Adrenal gland (tissue), 19 donors: Measurements from ENCODE around the gene ELL. TPM values are rescaled to one million over a fixed set of nuclear protein-coding genes. Genes with fewer than 3 reads are reported as not detected.

Experiments used
- DNase-seq, 7 donors: peaks; one replicate each; pipeline ENCODE4 v3.0.0-alpha.2; 2019 to 2020
- H3K27ac ChIP-seq, 5 donors: fragments of 200-600 bp; sonication (generic) in 4 of 5; 1 replicate in 3 of 5; 2 replicates in 2 of 5; pipeline versions ENCODE4 v1.5.1 to v1.8.0; 2016 to 2020; ENCODE audit warnings: mild to moderate bottlenecking in 1 of 5
- H3K27me3 ChIP-seq: fragments of 200-600 bp; 2 replicates; pipeline ENCODE4 v1.8.0; 2021
- H3K36me3 ChIP-seq, 2 donors: fragments of 200-600 bp; replicated peaks in 1 of 2; 1 replicate in 1 of 2; 2 replicates in 1 of 2; pipeline versions ENCODE4 v1.5.1 to v1.8.0; 2018 to 2022
- H3K4me1 ChIP-seq, 2 donors: fragments of 200-600 bp; replicated peaks in 1 of 2; 1 replicate in 1 of 2; 2 replicates in 1 of 2; pipeline versions ENCODE4 v1.5.1 to v1.8.0; 2018 to 2021
- H3K4me3 ChIP-seq, 4 donors: fragments of 200-600 bp; sonication (generic) in 3 of 4; one replicate each; pipeline ENCODE4 v1.5.1; 2016 to 2018
- H3K9me3 ChIP-seq, 3 donors: fragments of 200-600 bp; sonication (generic) in 1 of 3; replicated peaks in 1 of 3; 1 replicate in 2 of 3; 2 replicates in 1 of 3; pipeline versions ENCODE4 v1.5.1 to v1.8.0; 2016 to 2021
- POLR2A ChIP-seq, 2 donors: fragments of 450-650 bp; IDR thresholded peaks; one replicate each; pipeline ENCODE4 v1.6.1; 2017; ENCODE audit warnings: antibody characterized with exemption in 2 of 2, mild to moderate bottlenecking in 2 of 2, moderate library complexity in 1 of 2
- WGBS, 4 donors: extraction: QIAGEN DNeasy Blood & Tissue Kit in 2 of 4; methylation state at CpG; one replicate each; pipeline versions ENCODE4 v1.1.5 to v1.1.7; 2013 to 2017; 5-methylcytosine and 5-hydroxymethylcytosine counted together
- intact Hi-C, 2 donors: fragments of 100-400 bp; cut with DNase I; formaldehyde crosslinking; loops; one replicate each; pipeline versions ENCODE4 v1.14.1 to v1.15.0; 2022 to 2023
- long read RNA-seq, 10 donors: library from polyadenylated mRNA in 3 of 10; unstranded in 2 of 10; stranded (forward) in 1 of 10; transcript quantifications; one replicate each; pipeline ENCODE4 v2.0.0 and lab custom pipeline, GENCODE V29; 2021 to 2026
- polyA plus RNA-seq, 3 donors: library from polyadenylated mRNA; stranded (reverse); fragments of 200-250 nt in 2 of 3; fragments of 350-450 nt in 1 of 3; fragmentation: Illumina TruSeq in 1 of 3; extraction: RNeasy Lipid Tissue Mini Kit (QIAGEN cat#74804) in 1 of 3; gene quantifications; one replicate each; pipeline ENCODE4 v1.2.3, GENCODE V29; 2013 to 2014
- total RNA-seq, 9 donors: library from RNA; depleted of rRNA in 4 of 9; stranded (reverse); fragments of >200 nt in 4 of 9; fragments of 120-200 nt in 1 of 9; fragmentation: NEBNext Ultra II Directional in 1 of 9; extraction: Animal tissue kit (Norgen Biotek cat#: 25700) in 1 of 9; gene quantifications; one replicate each; pipeline versions ENCODE4 v1.1.0 to v1.2.4, GENCODE V29; 2013 to 2023
- TF ChIP-seq, protein P1 (sequence below), 6 experiments: fragments of 450-650 bp in 4 of 6; fragments of 200-600 bp in 2 of 6; sonication (generic) in 1 of 6; IDR thresholded peaks; 1 replicate in 5 of 6; 2 replicates in 1 of 6; pipeline versions ENCODE4 v1.5.1 to v1.8.0; 2016 to 2021; ENCODE audit warnings: antibody characterized with exemption in 6 of 6, mild to moderate bottlenecking in 2 of 6, moderate library complexity in 1 of 6
- donor health status: healthy with polysubstance abuse.
- donor health status: Bipolar disorder and iron deficiency.
- donor health status: DM: yes; HTN: yes; CAD: no.
- donor health status: DM: no; HTN: no; CAD: no.
- donor health status: DM: no; HTN: no; CAD: no.
- donor health status: DM: yes; HTN: yes; CAD: no.

The ELL gene
- total RNA-seq (10 to 100 TPM in 7 of 9 donors, 1 to 10 TPM in 2; 3.6 to 28.3 (median 14.2) TPM), polyA plus RNA-seq (10 to 100 TPM in 1 of 3 donors, 1 to 10 TPM in 2; 1.8 to 14.3 (median 9.1) TPM)
- long read RNA-seq, donor 1, full-length matches to known transcripts = 1 of 156 reads
- long read RNA-seq, donor 1, partial matches to known transcripts = 155 of 156 reads
- long read RNA-seq, donor 1, other reads (novel, unspliced or antisense) = 0 of 156 reads
- long read RNA-seq, donor 2, full-length matches to known transcripts = 2 of 2 reads
- long read RNA-seq, donor 2, partial matches to known transcripts = 0 of 2 reads
- long read RNA-seq, donor 2, other reads (novel, unspliced or antisense) = 0 of 2 reads
- long read RNA-seq, donor 3, full-length matches to known transcripts = 1 of 1 reads
- long read RNA-seq, donor 3, partial matches to known transcripts = 0 of 1 reads
- long read RNA-seq, donor 3, other reads (novel, unspliced or antisense) = 0 of 1 reads
- long read RNA-seq, donor 4, full-length matches to known transcripts = 3 of 6 reads
- long read RNA-seq, donor 4, partial matches to known transcripts = 1 of 6 reads
- long read RNA-seq, donor 4, other reads (novel, unspliced or antisense) = 2 of 6 reads
- long read RNA-seq, donor 5, full-length matches to known transcripts = 25 of 41 reads
- long read RNA-seq, donor 5, partial matches to known transcripts = 12 of 41 reads
- long read RNA-seq, donor 5, other reads (novel, unspliced or antisense) = 4 of 41 reads
- long read RNA-seq, donor 6, full-length matches to known transcripts = 1 of 2 reads
- long read RNA-seq, donor 6, partial matches to known transcripts = 0 of 2 reads
- long read RNA-seq, donor 6, other reads (novel, unspliced or antisense) = 1 of 2 reads
- long read RNA-seq, donor 7, full-length matches to known transcripts = 1 of 6 reads
- long read RNA-seq, donor 7, partial matches to known transcripts = 5 of 6 reads
- long read RNA-seq, donor 7, other reads (novel, unspliced or antisense) = 0 of 6 reads
- long read RNA-seq, donor 8, full-length matches to known transcripts = 1 of 1,857 reads
- long read RNA-seq, donor 8, partial matches to known transcripts = 1,152 of 1,857 reads
- long read RNA-seq, donor 8, other reads (novel, unspliced or antisense) = 704 of 1,857 reads
- long read RNA-seq, donor 9 = 0 reads
- long read RNA-seq, donor 10 = 0 reads

DNA sequence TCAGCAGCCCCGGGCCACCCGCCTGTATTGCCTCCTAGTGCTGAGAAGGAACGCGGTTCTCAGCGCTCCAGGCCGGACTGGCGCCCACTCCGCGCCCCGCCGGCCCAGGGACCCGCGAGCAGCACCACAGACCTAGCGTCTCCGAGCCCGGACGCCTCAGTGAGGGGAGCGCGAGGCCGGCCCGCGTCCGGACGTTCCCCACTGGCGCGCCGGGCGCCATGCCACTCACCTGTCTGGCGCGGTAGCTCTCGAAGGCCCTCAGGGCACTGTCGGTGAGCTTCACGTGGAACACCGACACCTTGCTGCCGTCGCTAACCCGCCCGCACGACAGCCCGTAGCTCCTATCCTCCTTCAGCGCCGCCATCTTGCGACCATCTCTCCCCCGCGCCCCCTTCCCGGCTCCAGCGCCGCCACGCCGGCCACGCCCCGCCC, at the start of gene ELL:
TSS of gene ELL (minus strand) at position 379 of the 432 bp plus-strand sequence. CDS start at position 364, 15 bp downstream.
- Histone ChIP-seq H3K9me3 (no peaks in the 10 kb centered on the region), H3K27ac (peak within 1 kb of the TSS; percentile 54 to 96 (median 88)), H3K4me3 (peak within 1 kb of the TSS; percentile 21 to 94 (median 60)), H3K36me3 (no peaks in the 10 kb centered on the region), H3K27me3 (no peaks in the 10 kb centered on the region), H3K4me1 (peaks cover 16 to 33% of the 10 kb centered on the region in 2 donors)
- intact Hi-C loops = no loop called here
- WGBS, 4 donors = 0 to 4% (median 0%) methylated on average over 3 to 52 of the region's 52 CpGs
- no peak for DNase-seq
- peak; percentile 93 to 95 for TF ChIP-seq POLR2A (IDR thresholded peaks at IDR 0.05)
- TF ChIP-seq, protein P1, sequence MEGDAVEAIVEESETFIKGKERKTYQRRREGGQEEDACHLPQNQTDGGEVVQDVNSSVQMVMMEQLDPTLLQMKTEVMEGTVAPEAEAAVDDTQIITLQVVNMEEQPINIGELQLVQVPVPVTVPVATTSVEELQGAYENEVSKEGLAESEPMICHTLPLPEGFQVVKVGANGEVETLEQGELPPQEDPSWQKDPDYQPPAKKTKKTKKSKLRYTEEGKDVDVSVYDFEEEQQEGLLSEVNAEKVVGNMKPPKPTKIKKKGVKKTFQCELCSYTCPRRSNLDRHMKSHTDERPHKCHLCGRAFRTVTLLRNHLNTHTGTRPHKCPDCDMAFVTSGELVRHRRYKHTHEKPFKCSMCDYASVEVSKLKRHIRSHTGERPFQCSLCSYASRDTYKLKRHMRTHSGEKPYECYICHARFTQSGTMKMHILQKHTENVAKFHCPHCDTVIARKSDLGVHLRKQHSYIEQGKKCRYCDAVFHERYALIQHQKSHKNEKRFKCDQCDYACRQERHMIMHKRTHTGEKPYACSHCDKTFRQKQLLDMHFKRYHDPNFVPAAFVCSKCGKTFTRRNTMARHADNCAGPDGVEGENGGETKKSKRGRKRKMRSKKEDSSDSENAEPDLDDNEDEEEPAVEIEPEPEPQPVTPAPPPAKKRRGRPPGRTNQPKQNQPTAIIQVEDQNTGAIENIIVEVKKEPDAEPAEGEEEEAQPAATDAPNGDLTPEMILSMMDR (IDR thresholded peaks at IDR 0.05) = no peak

DNA sequence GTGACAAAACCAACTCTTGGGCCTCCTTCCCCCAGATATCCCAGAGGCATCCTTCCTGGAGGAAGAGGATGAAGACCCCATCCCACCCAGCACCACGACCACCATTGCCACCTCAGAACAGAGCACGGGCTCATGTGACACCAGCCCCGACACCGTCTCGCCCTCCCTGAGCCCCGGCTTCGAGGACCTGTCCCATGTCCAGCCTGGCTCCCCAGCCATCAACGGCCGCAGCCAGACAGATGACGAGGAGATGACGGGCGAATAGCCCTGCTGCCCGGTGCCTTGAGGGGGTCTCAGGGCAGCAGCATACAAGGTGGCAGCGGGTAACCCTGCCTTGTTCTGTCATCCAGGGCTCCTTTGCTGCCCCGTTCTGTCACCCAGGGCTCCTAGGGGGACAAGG, 46.5 kb upstream of the ELL start:
- H3K27ac ChIP-seq = no peak overlapping the region
- H3K27me3 ChIP-seq = no peaks in the 10 kb centered on the region
- intact Hi-C loops = loop anchor here in 1 of 2 donors (10.0 kb wide), 1 partner anchor 104 kb away; no protein-coding TSS in a partner anchor
- WGBS, 4 donors = 93 to 98% (median 94%) methylated on average over 5 to 15 of the region's 15 CpGs
- peaks cover 12 to 13% of the 10 kb centered on the region in 2 donors for H3K4me1 ChIP-seq
- no peaks in the 10 kb centered on the region for H3K9me3 ChIP-seq
- H3K36me3 ChIP-seq = peaks cover 0 to 62% of the 10 kb centered on the region in 2 donors
- DNase-seq = no peak
- TF ChIP-seq, protein P1 (IDR thresholded peaks at IDR 0.05) = no peak
- H3K4me3 ChIP-seq = no peak overlapping the region

DNA sequence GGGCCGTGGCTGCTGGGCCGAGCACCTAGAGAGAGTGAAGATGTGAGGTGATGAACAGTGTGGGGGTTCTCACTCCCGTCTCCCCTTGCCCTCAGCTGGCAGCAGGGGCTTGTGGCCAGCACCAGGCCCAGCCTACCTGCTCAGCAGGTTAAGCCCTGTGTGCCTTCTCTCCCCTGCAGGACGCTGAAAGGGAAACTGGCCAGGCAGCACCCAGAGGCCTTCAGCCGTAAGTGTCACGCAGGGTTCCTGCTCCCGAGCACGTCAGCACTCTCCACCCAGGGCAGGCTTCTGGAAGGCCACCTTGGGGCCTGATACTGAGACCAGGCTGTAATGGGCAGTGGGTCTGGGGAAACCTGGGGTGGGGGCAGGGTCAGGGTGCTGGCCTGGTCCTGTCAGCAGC, 45.1 kb upstream of the ELL start:
- Histone ChIP-seq H3K4me3 (no peak overlapping the region), H3K27ac (no peak overlapping the region), H3K36me3 (peaks cover 0 to 63% of the 10 kb centered on the region in 2 donors), H3K9me3 (no peaks in the 10 kb centered on the region), H3K4me1 (no peaks in the 10 kb centered on the region), H3K27me3 (no peaks in the 10 kb centered on the region)
- intact Hi-C loops = loop anchor here in 1 of 2 donors (10.0 kb wide), 1 partner anchor 102 kb away; no protein-coding TSS in a partner anchor
- TF ChIP-seq, protein P1 (IDR thresholded peaks at IDR 0.05) = no peak
- no peak for TF ChIP-seq POLR2A (IDR thresholded peaks at IDR 0.05)
- no peak for DNase-seq
- WGBS, 4 donors = 91 to 98% (median 95%) methylated on average over 4 to 8 of the region's 8 CpGs
